Cardiac muscle cell (in vitro differentiated cells and primary cell): ENCODE measurements around the gene TBC1D23. TPM values are rescaled to one million over a fixed set of nuclear protein-coding genes. Genes with fewer than 3 reads are reported as not detected.
"Not testable (repeated sequence)": the region's sequence is repeated elsewhere in the genome, so short reads cannot be mapped to it uniquely, and the experiment has no call there.

ENCODE experiments used
- DNase-seq, 2 donors: peaks; one replicate each; pipeline versions ENCODE4 v3.0.0 to v3.0.0-alpha.2; 2010 to 2017; ENCODE audit warnings: low read depth in 1 of 2, low spot score in 1 of 2
- H3K27ac ChIP-seq: fragments of 200-600 bp; sonication (generic); 2 replicates; pipeline ENCODE4 v1.5.1; 2016
- H3K27me3 ChIP-seq: fragments of 200-600 bp; sonication (generic); 2 replicates; pipeline ENCODE4 v1.6.0; 2016; ENCODE audit warnings: control low read depth
- H3K36me3 ChIP-seq: fragments of 200-600 bp; sonication (generic); 2 replicates; pipeline ENCODE4 v1.5.1; 2016; ENCODE audit warnings: control low read depth
- H3K4me1 ChIP-seq: fragments of 200-600 bp; sonication (generic); 2 replicates; pipeline ENCODE4 v1.8.1; 2017; ENCODE audit warnings: low read depth, mild to moderate bottlenecking, mixed run types
- H3K4me3 ChIP-seq: fragments of 200-600 bp; sonication (generic); 2 replicates; pipeline ENCODE4 v1.5.1; 2016; ENCODE audit warnings: mild to moderate bottlenecking
- H3K9me3 ChIP-seq: fragments of 200-600 bp; sonication (generic); 2 replicates; pipeline ENCODE4 v1.5.1; 2017; ENCODE audit warnings: low read depth, mild to moderate bottlenecking, control low read depth
- CTCF ChIP-seq: IDR thresholded peaks from 2 replicates; pipeline ENCODE4 v1.5.1; 2012; ENCODE audit warnings: low read depth, mild to moderate bottlenecking, low read length
- polyA plus RNA-seq: library from polyadenylated mRNA; unstranded; fragments of >200 nt; fragmentation: Nextera tagmentation; extraction: Ambion mirVana; gene quantifications from 2 replicates; pipeline ENCODE4 v1.2.1, GENCODE V29; 2016
- total RNA-seq: library from RNA; depleted of rRNA; stranded (reverse); fragments of >200 nt; gene quantifications from 2 replicates; pipeline ENCODE4 v1.2.3, GENCODE V29; 2016

Gene TBC1D23
- total and polyA plus RNA-seq, 2 experiments from 2014 or later, result 15.3 to 19.3 TPM

- no peaks in the 10 kb centered on the region for H3K27me3 ChIP-seq
- H3K36me3 ChIP-seq, result peaks cover 15% of the 10 kb centered on the region
- TF ChIP-seq CTCF, result no peak
Measured at GRCh38 chr3:100339786-100340185, 79.0 kb downstream of the TBC1D23 start.

GRCh38 chr3:100340527-100340926 lies 79.7 kb downstream of the TBC1D23 start:
- Histone ChIP-seq H3K9me3 (no peaks in the 10 kb centered on the region), H3K27me3 (no peaks in the 10 kb centered on the region), H3K4me3 (no peak overlapping the region), H3K36me3 (peaks cover 15% of the 10 kb centered on the region), H3K27ac (no peak overlapping the region), H3K4me1 (peaks cover 6% of the 10 kb centered on the region)
- no peak for TF ChIP-seq CTCF
- no peak for DNase-seq

More at GRCh38 chr3:100339786-100340185, 79.0 kb downstream of the TBC1D23 start:
- H3K4me3 ChIP-seq, result no peak overlapping the region
- H3K27ac ChIP-seq, result no peak overlapping the region
- H3K9me3 ChIP-seq, result no peaks in the 10 kb centered on the region
- peaks cover 11% of the 10 kb centered on the region for H3K4me1 ChIP-seq
- DNase-seq, result no peak

GRCh38 chr3:100348727-100349126 lies 87.9 kb downstream of the TBC1D23 start:
- H3K36me3 ChIP-seq, result peaks cover 22% of the 10 kb centered on the region
- no peak overlapping the region for H3K27ac ChIP-seq
- peak in 1 of 2 donors; percentile 15 for DNase-seq
- no peak for TF ChIP-seq CTCF
- no peaks in the 10 kb centered on the region for H3K9me3 ChIP-seq
- no peaks in the 10 kb centered on the region for H3K4me1 ChIP-seq
- H3K27me3 ChIP-seq, result no peaks in the 10 kb centered on the region
- no peak overlapping the region for H3K4me3 ChIP-seq

- H3K4me1 ChIP-seq, H3K4me3 ChIP-seq: not testable (repeated sequence)
- H3K36me3 ChIP-seq, result peaks cover 29% of the 10 kb centered on the region
Measured at GRCh38 chr3:100351770-100352169, 91.0 kb downstream of the TBC1D23 start.

GRCh38 chr3:100352296-100353231 lies 91.8 kb downstream of the TBC1D23 start:
- Histone ChIP-seq H3K4me3 (no peak overlapping the region), H3K4me1 (no peaks in the 10 kb centered on the region), H3K27me3 (no peaks in the 10 kb centered on the region), H3K9me3 (no peaks in the 10 kb centered on the region), H3K27ac (no peak overlapping the region), H3K36me3 (peaks cover 28% of the 10 kb centered on the region)
- no peak for DNase-seq
- no peak for TF ChIP-seq CTCF

More at GRCh38 chr3:100351770-100352169, 91.0 kb downstream of the TBC1D23 start:
- H3K9me3 ChIP-seq, H3K27ac ChIP-seq, DNase-seq, H3K27me3 ChIP-seq: not testable (repeated sequence)

GRCh38 chr3:100354850-100355249 lies 94.1 kb downstream of the TBC1D23 start:
- Histone ChIP-seq H3K27me3 (no peaks in the 10 kb centered on the region), H3K4me1 (no peaks in the 10 kb centered on the region), H3K4me3 (no peak overlapping the region), H3K9me3 (no peaks in the 10 kb centered on the region), H3K27ac (no peak overlapping the region), H3K36me3 (peaks cover 28% of the 10 kb centered on the region)
- no peak for TF ChIP-seq CTCF
- peak in 1 of 2 donors; percentile 48 for DNase-seq
